ENCODE data around the gene HUNK. TPM values are rescaled to one million over a fixed set of nuclear protein-coding genes. Genes with fewer than 3 reads are reported as not detected.

Gene HUNK
- total and polyA plus RNA-seq, 2 experiments from 2014 or later = 6.7 to 9.2 TPM

GRCh38 chr21:31993826-31994825 lies 121.3 kb downstream of the HUNK start:
- Histone ChIP-seq H3K27ac (no peak overlapping the region), H3K4me1 (ENCODE audit: low read depth) (no peaks in the 10 kb centered on the region), H3K4me3 (no peak overlapping the region), H3K36me3 (no peaks in the 10 kb centered on the region), H3K27me3 (no peaks in the 10 kb centered on the region), H3K9me3 (ENCODE audit: low read depth) (no peaks in the 10 kb centered on the region)
- TF ChIP-seq CTCF (IDR thresholded peaks at IDR 0.05; ENCODE audit: low read depth, low read length) = no peak
- DNase-seq (ENCODE audit: low read depth in 1 of 2, low spot score in 1 of 2) = no peak

- no peak for DNase-seq (ENCODE audit: low read depth in 1 of 2, low spot score in 1 of 2)
- H3K9me3 ChIP-seq (ENCODE audit: low read depth) = no peaks in the 10 kb centered on the region
- H3K27me3 ChIP-seq = no peaks in the 10 kb centered on the region
- H3K4me1 ChIP-seq (ENCODE audit: low read depth) = no peaks in the 10 kb centered on the region
- H3K27ac ChIP-seq = no peak overlapping the region
- no peak overlapping the region for H3K4me3 ChIP-seq
- no peak for TF ChIP-seq CTCF (IDR thresholded peaks at IDR 0.05; ENCODE audit: low read depth, low read length)
- peaks cover 4% of the 10 kb centered on the region for H3K36me3 ChIP-seq
These were observed 124.4 kb downstream of the HUNK start for GRCh38 chr21:31997191-31997590.

GRCh38 chr21:31999810-32000468 lies 127.1 kb downstream of the HUNK start:
- no peaks in the 10 kb centered on the region for H3K4me1 ChIP-seq (ENCODE audit: low read depth)
- H3K27me3 ChIP-seq = no peaks in the 10 kb centered on the region
- H3K27ac ChIP-seq = no peak overlapping the region
- H3K36me3 ChIP-seq = peaks cover 4% of the 10 kb centered on the region
- H3K4me3 ChIP-seq = no peak overlapping the region
- H3K9me3 ChIP-seq (ENCODE audit: low read depth) = no peaks in the 10 kb centered on the region
- TF ChIP-seq CTCF (IDR thresholded peaks at IDR 0.05; ENCODE audit: low read depth, low read length) = no peak
- no peak for DNase-seq (ENCODE audit: low read depth in 1 of 2, low spot score in 1 of 2)

GRCh38 chr21:32001390-32001789 lies 128.6 kb downstream of the HUNK start:
- Histone ChIP-seq H3K9me3 (ENCODE audit: low read depth) (no peaks in the 10 kb centered on the region), H3K4me1 (ENCODE audit: low read depth) (no peaks in the 10 kb centered on the region), H3K27me3 (no peaks in the 10 kb centered on the region), H3K36me3 (peaks cover 4% of the 10 kb centered on the region), H3K27ac (no peak overlapping the region), H3K4me3 (no peak overlapping the region)
- no peak for DNase-seq (ENCODE audit: low read depth in 1 of 2, low spot score in 1 of 2)
- no peak for TF ChIP-seq CTCF (IDR thresholded peaks at IDR 0.05; ENCODE audit: low read depth, low read length)

GRCh38 chr21:32003411-32003810 lies 130.6 kb downstream of the HUNK start:
- Histone ChIP-seq H3K36me3 (peaks cover 4% of the 10 kb centered on the region), H3K27ac (no peak overlapping the region), H3K27me3 (no peaks in the 10 kb centered on the region), H3K4me1 (ENCODE audit: low read depth) (no peaks in the 10 kb centered on the region), H3K4me3 (no peak overlapping the region), H3K9me3 (ENCODE audit: low read depth) (no peaks in the 10 kb centered on the region)
- DNase-seq (ENCODE audit: low read depth in 1 of 2, low spot score in 1 of 2) = no peak
- no peak for TF ChIP-seq CTCF (IDR thresholded peaks at IDR 0.05; ENCODE audit: low read depth, low read length)

All from cardiac muscle cell (in vitro differentiated cells and primary cell).